Activated effector memory CD4-positive, alpha-beta T cell treated with anti-CD3 and anti-CD28 coated beads, Interleukin-2, amount 50 U/mL, for 16 hours (primary cell): ENCODE data around the gene MYO1E.
"Not testable (repeated sequence)": the region's sequence is repeated elsewhere in the genome, so short reads cannot be mapped to it uniquely, and the experiment has no call there.

Experiments
- DNase-seq: peaks from one replicate; pipeline ENCODE4 v3.0.0-alpha.2; 2020

Gene MYO1E

DNA sequence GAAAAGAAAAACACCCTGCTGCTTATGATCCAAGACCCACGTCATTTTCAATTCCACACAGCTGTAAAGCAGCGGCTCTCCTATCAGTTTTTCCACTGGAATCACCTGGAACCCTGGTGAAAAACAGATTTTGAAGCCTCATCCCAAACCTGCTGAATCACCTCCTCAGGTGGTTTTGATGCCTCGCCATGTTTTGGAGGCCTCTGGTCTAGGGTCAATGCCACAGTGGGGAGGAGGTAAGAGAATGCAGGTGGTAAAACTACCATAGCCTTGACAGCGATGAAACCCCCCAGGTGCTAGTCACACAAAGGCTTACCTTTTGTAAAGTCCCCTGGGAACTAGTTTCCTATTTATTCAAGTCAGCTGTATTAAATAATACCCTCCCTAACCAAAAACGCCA, 24.8 kb downstream of the MYO1E start:
- no peak for DNase-seq

DNA sequence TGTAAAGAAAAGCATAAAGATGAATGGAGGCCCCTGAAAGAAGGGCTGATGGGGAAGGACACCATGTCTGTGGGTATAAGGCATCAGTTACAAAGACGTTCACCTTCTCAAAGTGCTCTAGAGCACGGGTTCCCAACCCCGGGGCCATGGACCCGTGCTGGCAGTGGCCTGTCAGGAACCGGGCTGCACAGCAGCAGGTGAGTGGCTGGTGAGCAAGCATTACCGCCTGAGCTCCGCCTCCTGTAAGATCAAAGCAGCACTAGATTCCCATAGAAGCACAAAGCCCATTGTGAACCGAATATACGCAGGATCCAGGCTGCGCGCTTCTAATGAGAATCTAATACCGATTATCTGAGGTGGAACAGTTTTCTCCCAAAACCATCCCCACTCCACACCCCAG, 25.7 kb downstream of the MYO1E start:
- no peak for DNase-seq

DNA sequence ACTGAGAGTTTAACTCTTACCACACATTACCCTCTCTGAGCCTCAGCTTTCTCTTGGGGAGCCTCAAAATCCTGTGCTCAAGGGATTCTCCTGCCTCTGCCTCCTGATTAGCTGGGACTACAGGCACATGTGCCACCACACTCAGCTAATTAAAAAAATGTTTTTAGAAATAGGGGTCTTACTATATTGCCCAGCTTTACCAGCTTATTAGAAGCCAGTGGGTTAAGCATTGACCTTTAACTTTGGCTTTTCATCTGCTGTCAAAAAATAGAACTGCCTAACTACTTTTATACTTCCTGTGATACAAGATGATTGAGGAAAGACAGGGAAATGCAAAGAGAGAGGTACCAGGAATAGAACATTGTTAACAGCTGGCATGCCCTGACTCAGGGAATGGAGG, 27.3 kb downstream of the MYO1E start:
- no peak for DNase-seq

DNA sequence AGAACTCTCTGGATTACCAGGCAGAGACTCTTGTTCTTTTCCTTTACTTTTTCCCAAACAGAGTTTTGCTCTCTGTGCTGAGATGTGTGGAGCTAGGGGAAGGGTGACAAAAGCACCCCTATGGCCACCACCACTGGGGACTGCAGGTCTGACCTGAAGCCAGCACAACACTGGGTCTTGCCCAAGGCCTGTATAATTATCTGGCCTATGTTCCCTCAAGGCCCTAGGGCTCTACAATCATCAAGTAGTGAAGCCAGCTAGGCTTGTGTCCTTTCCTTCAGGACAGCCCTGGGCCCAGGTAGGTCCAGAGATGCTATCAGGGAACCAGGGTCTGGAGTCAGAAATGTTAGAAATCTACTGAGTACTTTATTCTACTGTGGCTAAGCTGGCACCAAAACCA, 28.4 kb downstream of the MYO1E start:
- no peak for DNase-seq

DNA sequence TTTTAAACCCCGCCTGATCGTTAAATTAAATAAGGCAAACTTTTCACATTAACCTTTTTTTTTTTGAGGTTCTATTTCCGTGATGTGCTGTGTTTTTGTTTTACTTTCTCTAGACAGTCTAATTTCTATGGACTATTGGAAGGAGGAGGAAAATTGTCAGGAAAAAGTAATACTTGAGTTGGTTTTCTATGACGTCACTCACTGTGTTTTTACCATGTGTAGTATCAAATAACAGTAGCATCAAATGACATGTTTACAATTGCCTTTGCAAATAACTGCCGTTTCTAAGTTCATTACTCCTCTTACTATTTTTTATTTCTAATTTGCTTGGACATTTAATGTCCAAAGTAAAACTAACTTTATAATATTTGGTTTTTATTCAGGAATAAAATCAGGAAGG, 32.3 kb downstream of the MYO1E start:
- DNase-seq: no peak

DNA sequence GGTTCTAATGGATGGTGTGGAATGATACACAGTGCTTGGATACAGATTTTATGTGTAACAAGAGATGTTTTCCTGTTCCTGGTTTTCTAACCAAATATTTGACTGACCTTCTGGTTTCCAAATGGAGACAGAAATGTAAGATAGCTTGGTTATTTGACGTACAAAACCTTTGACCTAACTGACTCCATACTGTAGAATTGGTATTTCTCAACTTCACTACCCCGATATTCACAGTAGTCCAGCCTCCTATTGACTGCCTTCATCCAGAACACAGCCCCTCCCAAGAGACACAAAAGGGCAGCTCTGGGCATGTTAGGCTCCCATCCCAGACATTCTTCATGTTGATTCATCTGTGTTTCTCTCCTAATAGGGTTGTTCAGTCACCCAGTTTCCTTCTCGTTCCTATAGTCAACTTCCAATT, 33.4 kb downstream of the MYO1E start:
- DNase-seq: no peak

DNA sequence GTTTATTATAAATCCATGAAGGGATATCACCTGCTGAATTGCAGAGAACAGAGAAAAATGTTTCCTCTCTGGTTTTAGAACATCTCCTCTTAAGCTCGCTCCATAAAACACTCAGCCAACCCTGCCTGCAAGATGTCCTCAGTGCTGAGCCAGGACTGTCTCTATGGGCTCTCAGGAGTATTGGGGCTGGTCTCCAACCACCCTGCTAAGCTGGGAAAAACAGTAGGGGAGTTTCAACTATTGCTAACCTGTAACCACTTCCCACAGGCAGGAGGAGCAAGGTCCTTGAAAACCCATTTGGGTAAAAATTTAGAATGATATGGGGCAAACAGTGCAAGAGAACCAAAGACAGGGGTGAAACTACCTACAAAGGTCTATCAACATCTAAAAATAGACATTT, 34.3 kb downstream of the MYO1E start:
- DNase-seq: no peak

DNA sequence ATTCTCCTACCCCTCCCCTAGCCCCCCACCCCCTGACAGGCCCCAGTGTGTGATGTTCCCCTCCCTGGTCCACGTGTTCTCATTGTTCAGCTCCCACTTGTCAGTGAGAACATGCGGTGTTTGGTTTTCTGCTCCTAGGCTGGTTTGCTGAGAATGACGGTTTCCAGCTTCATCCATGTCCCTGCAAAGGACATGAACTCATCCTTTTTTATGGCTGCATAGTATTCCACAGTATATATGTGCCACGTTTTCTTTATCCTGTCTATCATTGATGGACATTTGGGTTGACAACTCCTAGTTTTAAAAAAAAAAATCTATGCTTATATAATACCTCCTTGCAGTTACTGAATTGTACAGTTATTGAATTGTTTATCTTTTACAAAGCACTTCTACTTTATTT, 35.9 kb downstream of the MYO1E start:
- not testable (repeated sequence) for DNase-seq

DNA sequence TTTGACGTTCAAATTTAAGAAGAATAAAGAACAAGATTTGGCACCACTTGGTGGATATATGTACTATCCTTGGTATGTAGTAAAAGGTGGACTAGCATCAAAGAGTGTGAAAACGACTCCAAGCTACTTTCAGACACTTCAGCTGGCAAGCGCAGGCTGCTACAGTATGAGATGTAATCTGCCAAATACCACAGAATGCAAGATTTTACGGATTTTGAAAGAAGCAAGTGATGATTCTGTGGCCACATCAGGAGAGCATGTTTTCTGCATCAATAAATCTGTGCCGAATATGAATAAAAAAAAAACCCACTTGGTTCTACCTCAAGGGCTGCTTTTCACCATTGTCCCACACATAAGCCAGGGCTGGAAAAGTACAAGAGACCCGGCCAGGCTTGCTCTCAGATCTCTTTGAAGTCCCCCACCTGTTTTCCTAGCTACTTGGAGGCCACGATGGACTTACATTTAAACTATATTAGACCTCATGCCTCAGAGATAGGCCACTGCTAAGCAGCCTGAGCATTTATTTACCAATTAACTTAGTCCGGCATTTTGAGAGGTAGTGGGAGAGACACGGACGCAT, 37.4 kb downstream of the MYO1E start:
- no peak for DNase-seq

DNA sequence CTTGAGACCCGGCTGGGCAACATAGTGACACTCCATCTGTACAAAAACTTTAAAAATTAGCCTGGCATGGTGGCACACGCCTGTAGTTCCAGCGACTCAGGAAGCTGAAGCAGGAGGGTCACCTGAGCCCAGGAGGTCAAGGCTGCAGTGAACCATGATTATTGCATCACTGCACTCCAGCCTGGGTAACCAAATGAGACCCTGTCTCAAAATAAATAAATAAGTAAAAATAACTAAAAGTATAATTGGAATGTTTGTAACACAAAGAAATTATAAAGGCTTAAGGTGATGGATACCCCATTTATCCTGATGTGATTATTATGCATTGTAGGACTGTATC, 38.6 kb downstream of the MYO1E start:
- DNase-seq: no peak

DNA sequence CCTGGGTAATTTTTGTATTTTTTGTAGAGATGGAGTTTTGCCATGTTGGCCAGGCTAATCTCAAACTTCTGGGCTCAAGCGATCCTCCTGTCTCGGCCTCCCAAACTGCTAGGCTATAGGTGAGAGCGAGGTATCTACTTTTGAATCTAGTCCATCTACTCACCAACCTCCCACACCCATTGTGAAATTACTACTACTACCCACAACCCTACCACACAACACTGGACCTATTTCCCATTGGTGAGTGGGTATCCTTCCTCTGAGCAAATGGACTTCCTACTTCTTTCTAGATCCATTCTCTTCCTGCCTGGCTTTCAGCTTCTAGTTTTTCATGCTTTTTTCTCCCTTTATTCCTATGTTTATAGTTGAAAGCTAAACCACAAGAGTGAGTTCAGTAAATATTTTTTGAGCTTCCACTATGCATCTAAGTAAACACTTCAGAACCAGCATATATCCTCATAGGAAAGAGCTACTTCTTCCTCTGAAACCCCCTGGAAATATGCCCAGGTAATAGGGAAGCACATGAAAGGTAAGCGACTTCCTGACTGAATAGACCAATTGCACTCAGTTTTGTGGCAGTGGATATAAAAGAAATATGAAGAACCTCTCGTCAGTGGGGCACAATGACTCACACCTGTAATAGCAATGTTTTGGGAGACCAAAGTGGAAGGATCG, 39.1 kb downstream of the MYO1E start:
- no peak for DNase-seq

DNA sequence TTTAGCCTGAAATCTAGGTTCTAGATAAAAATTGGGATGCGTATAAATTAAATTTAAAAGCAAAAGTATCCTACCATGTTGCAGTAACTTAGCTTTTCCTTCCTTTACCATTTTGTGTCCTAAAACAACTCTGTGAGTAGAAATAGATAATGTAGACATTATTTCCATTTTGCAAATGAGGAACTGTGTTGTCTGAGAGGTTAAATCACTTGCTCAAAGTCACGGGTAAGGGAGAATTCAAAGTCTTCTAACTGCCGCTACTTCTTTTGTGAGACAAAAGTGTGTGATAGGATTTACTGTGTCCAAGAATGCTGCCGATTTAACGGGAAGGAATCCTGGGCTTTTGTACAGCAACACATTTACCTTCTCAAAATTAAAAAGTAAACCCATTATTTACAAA, 40.7 kb downstream of the MYO1E start:
- no peak for DNase-seq

DNA sequence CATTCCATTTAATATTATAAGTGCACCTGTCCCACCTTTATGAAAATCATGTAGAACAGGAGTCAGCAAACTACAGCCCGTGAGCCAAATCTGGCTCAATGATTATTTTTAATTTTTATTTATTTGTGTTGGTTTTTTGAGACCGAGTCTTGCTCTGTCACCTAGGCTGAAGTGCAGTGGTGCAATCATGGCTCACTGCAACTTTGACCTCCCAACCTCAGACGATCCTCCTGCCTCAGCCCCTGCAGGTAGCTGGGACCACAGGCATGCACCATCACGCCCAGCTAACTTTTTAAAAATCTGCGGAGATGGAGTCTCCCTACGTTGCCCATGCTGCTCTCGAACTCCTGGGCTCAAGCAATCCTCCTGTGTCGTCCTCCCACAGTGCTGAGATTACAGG, 42.0 kb downstream of the MYO1E start:
- no peak for DNase-seq

DNA sequence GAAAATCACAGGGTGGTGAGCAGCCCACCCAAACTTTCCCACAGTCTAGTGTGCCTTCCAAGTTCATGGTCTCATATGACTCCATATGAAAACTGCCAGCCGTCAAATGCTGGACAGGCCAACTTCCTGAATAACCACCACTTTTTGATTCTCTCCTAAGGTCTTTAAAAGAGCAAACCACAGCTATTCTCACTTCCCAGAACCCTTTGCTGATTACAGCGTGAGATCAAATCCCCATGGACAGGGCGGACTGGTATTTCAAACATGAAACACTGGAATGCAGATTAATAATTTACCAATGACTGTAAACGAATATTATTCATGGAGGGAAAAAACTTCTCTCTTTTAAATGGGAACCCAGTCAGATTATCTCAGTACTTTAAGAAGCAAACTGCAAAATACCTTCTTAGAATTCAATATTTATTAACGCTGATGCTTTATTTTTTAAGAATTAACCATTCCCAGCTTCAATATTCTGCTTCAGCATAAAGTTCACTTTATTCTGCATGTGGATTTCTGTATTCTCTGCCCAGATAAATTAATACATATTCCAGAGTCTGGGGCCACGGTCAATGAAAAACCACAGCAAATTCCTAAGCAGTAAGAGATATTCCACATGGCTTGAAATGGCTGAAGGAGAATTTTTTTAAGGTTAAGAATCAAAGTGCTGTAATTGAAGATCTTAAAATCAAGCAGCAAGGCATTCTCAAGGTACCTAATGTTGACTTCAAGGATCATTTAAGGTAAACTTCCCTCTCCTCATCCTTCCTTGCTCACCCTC, 42.9 kb downstream of the MYO1E start:
- DNase-seq: no peak

DNA sequence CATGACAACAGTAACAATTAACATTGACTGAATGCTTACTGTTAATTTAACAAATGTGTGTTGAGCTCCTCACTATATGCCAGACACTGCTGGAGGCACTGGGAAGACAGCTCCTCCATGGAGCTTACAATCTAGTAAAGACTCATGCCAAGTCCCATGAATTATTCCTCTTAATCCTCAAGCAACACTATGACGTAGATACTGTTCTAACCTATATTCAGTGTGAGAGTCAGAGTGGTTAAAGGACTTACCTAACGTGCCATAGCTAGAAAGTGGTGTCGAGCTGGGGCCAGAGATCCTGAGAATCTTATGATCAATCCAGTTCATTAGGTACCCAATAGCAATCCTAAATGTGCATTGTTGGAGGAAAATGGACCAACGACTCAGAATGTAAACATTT, 43.6 kb downstream of the MYO1E start:
- DNase-seq: no peak

DNA sequence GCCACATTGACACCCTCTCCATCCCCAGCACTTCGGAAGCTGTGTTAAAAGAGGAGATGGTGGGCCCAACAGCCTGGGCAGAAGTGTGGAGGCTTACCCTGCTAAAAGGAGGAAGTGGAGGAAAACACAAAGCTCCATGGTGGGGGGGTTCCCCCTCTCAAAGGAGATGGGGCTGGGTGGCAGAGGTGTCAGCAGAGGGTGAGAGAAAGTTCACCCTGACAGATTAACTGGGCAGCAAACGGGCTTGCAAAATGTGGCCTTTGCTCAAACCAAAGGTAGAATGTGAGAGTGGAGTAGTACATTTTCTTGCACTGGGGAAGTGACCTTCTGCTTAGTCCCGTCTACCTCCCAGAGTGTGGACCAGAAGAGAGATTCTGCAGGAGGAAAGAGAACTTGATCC, 44.7 kb downstream of the MYO1E start:
- no peak for DNase-seq

DNA sequence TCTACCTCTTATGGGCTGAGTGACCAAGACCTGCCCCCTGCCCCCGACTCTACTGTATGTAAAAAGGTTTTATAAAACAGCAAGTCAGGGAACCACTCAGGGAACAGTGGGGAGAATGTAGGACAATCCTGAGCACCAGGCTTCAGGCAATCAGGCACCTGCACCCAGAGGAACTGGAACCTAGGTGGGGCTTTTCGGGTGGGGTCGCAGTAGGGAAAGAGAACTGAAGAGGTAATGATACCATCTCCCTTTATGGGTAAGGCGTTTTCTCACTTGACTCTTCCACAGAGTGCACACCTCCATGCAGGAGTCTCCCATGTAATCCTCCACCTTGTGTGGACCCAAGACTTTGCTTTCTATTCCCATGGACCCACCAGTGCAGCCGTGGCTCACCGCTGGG, 45.8 kb downstream of the MYO1E start:
- DNase-seq: no peak

DNA sequence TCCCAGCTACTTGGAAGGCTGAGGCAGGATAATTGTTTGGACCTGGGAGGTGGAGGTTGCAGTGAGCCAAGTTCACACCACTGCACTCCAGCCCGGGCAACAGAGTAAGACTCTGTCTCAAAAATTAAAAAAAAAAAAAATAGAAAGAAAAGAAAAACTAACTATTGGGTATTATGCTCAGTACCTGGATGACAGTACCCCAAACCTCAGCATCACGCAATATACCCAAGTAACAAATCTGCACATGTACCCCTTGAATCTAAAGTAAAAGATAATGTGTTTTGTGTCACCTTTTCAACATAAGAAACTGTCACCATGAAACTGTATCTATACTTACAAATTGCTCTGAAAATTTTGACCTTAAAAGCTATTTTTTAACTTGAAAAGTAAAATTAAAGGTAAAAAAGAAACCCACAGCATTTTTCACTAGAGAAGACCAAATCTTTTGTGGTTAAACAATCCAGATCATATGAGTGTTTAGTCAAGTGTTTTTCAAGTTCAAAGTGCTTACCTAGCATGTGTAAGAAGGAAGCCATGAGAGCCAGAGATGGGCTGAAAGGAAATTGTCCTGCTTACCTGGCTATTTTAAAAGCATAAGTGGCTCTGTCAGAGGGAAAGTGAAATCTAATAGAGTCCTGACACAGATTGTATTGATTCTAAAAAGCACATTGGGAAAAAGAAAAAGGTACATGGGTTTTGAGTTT, 50.5 kb downstream of the MYO1E start:
- no peak for DNase-seq

DNA sequence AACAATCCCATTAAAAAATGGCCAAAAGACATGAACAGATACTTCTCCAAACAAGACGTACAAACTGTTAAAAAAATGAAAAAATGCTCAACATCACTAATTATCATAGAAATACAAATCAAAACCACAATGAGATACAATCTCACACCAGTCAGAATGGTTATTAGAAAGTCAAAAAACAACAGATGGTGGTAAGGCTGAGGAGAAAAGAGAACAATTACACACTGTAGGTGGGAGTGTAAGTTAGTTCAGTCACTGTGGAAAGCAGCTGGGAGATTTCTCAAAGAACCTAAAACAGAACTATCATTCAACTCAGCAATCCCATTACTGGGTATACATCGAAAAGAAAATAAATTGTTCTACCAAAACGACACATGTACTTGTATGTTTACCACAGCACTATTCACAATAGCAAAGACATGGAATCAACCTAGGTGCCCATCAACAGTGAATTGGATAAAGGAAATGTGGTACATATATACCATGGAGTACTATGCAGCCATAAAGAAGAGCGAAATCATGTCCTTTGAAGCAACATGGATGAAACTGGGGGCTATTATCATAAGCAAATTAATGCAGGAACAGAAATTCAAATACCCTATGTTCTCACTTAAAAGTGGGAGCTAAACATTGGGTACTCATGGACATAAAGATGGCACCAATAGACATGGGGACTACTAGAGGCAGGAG, 51.5 kb downstream of the MYO1E start:
- DNase-seq: no peak

DNA sequence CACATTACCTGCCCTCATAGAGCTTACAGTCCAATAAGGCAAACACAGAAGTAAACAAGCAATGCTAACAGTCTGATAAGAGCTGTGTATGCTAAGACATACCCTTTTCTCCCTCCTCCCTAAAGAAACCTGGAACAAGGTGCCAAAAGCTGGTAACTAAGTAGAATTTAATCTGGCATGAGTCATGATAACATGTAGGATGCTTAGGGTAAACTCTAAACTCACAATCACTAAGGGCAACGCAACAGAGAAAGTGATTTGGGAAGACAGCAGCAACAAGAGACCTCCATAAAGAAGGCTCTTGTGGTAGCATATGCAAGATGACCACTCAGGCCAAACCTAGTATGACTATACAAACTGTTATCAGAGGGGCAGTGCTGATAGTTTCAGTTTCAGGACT, 55.5 kb downstream of the MYO1E start:
- no peak for DNase-seq

DNA sequence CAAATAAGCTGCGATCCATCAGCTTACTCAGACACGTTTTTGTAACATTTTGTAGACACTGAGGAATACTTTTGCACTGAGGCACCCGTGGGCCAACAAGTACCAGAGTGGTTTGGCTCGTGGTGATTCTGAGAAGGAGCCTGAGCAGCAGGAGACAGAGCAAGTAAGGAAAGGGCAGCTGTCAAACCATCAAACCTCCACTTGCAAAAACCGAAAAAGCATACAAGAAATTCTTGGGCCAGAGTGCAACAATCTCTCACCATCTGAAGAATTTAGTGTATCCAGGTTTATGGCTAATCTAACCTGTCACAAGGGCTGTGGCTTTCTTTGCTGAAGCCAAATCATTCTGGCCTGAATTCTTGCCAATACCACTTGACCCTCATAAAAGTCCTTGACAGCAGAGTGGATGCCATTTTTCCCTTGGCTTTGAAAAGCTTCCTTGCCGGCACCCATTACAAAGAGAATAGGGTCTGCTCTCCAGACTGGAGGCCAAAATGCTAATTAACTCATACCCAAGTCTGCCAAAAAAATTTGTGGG, 56.7 kb downstream of the MYO1E start:
- no peak for DNase-seq

DNA sequence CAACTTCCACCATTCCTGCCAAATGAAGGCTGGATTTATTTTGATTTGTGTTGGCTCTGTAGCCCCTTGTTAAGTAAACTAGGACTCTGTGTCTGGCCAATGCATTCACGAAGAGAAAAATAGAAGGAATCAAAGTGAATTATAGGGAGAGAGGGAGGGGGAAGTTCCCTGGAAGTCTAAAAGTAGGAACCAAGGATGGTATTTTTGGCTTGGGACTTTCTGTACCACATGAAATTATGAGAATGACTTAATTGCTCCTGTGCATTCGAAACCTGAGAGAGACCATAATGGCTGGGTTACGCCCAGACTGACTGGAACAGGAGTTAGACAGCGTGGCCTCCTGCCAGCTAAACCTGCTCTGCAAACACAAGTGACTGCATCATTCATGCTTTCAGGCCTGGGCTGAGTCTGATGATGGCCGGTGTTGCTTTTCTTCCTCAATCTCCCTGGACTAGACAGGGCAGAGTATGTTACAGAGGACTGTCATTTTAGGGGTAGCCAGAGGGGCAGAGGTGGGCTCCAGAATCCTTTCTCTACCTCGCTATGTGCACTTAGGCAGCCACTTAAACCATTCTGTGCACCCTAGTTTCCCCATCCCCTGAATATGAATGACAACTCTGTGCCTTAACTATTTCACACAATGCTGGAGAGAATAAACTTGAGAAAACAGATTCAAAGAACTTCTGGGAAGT, 58.9 kb downstream of the MYO1E start:
- DNase-seq: no peak
